Sigmoid colon (tissue), 7 donors: ENCODE data around the gene CABYR. TPM values are rescaled to one million over a fixed set of nuclear protein-coding genes. Genes with fewer than 3 reads are reported as not detected.

Experiments
- DNase-seq: peaks from one replicate; pipeline ENCODE4 v3.0.0-alpha.2; 2019
- H3K27ac ChIP-seq, 4 donors: fragments of 200-600 bp; sonication (generic); one replicate each; pipeline ENCODE4 v1.5.1; 2016 to 2019; ENCODE audit warnings: mild to moderate bottlenecking in 1 of 4
- H3K27me3 ChIP-seq, 3 donors: fragments of 200-600 bp; sonication (generic); one replicate each; pipeline ENCODE4 v1.5.1; 2019; ENCODE audit warnings: mild to moderate bottlenecking in 1 of 3
- H3K36me3 ChIP-seq, 4 donors: fragments of 200-600 bp; sonication (generic); one replicate each; pipeline ENCODE4 v1.5.1; 2016 to 2019
- H3K4me1 ChIP-seq, 4 donors: fragments of 200-600 bp; sonication (generic); one replicate each; pipeline ENCODE4 v1.5.1; 2017 to 2019
- H3K4me3 ChIP-seq, 4 donors: fragments of 200-600 bp; sonication (generic); one replicate each; pipeline ENCODE4 v1.5.1; 2017 to 2019; ENCODE audit warnings: mild to moderate bottlenecking in 2 of 4, moderate library complexity in 1 of 4
- H3K9me3 ChIP-seq, 4 donors: fragments of 200-600 bp in 3 of 4; sonication (generic) in 3 of 4; one replicate each; pipeline versions ENCODE4 v1.5.1 to v1.6.1; 2013 to 2019
- CTCF ChIP-seq, 4 experiments: fragments of 450-650 bp in 3 of 4; fragments of 200-600 bp in 1 of 4; IDR thresholded peaks; one replicate each; pipeline ENCODE4 v1.5.1; 2016 to 2019; ENCODE audit warnings: antibody characterized with exemption in 4 of 4, mild to moderate bottlenecking in 3 of 4, moderate library complexity in 2 of 4
- EP300 ChIP-seq, 4 donors: sonication (generic); formaldehyde crosslinking; IDR thresholded peaks; one replicate each; pipeline ENCODE4 v1.6.1; 2017; ENCODE audit warnings: antibody characterized with exemption in 4 of 4
- POLR2A ChIP-seq, 2 donors: fragments of 450-650 bp; IDR thresholded peaks; one replicate each; pipeline ENCODE4 v1.6.1; 2016; ENCODE audit warnings: antibody characterized with exemption in 2 of 2, mild to moderate bottlenecking in 2 of 2, moderate library complexity in 2 of 2
- POLR2AphosphoS5 ChIP-seq, 4 donors: sonication (generic); formaldehyde crosslinking; IDR thresholded peaks; one replicate each; pipeline ENCODE4 v1.6.1; 2017; ENCODE audit warnings: antibody characterized with exemption in 4 of 4
- WGBS, 2 donors: extraction: QIAGEN DNeasy Blood & Tissue Kit; methylation state at CpG; one replicate each; pipeline ENCODE4 v1.1.7; 2013; 5-methylcytosine and 5-hydroxymethylcytosine counted together
- intact Hi-C: fragments of 100-400 bp; cut with DNase I; formaldehyde crosslinking; loops from one replicate; pipeline ENCODE4 v1.15.1; 2023
- polyA plus RNA-seq, 3 donors: library from polyadenylated mRNA; stranded (reverse); fragments of 200-250 nt; gene quantifications; one replicate each; pipeline ENCODE4 v1.2.3, GENCODE V29; 2013
- total RNA-seq, 4 donors: library from RNA; depleted of rRNA; stranded (reverse); fragments of >200 nt; gene quantifications; one replicate each; pipeline ENCODE4 v1.1.0, GENCODE V29; 2016
- donor health status: healthy with polysubstance abuse.
- donor health status: Bipolar disorder and iron deficiency.
- donor health status: healthy.

Gene CABYR
- total and polyA plus RNA-seq, 7 donors, result 0.83 to 1.3 (median 1.1) TPM; not detected in 2

GRCh38 chr18:24195296-24196053 is 56.6 kb downstream of the CABYR start:
- no peak for DNase-seq
- no peak for TF ChIP-seq POLR2AphosphoS5 (IDR thresholded peaks at IDR 0.05)
- no peak for TF ChIP-seq CTCF (IDR thresholded peaks at IDR 0.05)
- no peak for TF ChIP-seq POLR2A (IDR thresholded peaks at IDR 0.05)
- TF ChIP-seq EP300 (IDR thresholded peaks at IDR 0.05), result no peak
- intact Hi-C loops, result no loop called here

GRCh38 chr18:24196764-24197163 is 57.9 kb downstream of the CABYR start:
- Histone ChIP-seq H3K4me3 (no peak overlapping the region), H3K36me3 (peaks cover 0 to 12% (median 0%) of the 10 kb centered on the region in 4 donors), H3K27ac (no peak overlapping the region), H3K27me3 (no peaks in the 10 kb centered on the region), H3K9me3 (no peaks in the 10 kb centered on the region), H3K4me1 (peaks cover 0 to 33% (median 17%) of the 10 kb centered on the region in 4 donors)
- 93 to 96% methylated on average over 4 of the region's 4 CpGs for WGBS, 2 donors
- DNase-seq, result no peak
- intact Hi-C loops, result no loop called here
- TF ChIP-seq POLR2AphosphoS5 (IDR thresholded peaks at IDR 0.05) (no peak), CTCF (IDR thresholded peaks at IDR 0.05) (no peak), POLR2A (IDR thresholded peaks at IDR 0.05) (no peak), EP300 (IDR thresholded peaks at IDR 0.05) (no peak)

More at GRCh38 chr18:24195296-24196053, 56.6 kb downstream of the CABYR start:
- Histone ChIP-seq H3K27me3 (no peaks in the 10 kb centered on the region), H3K4me3 (no peak overlapping the region), H3K9me3 (no peaks in the 10 kb centered on the region), H3K4me1 (peaks cover 0 to 21% (median 6%) of the 10 kb centered on the region in 4 donors), H3K27ac (no peak overlapping the region), H3K36me3 (peaks cover 0 to 12% (median 0%) of the 10 kb centered on the region in 4 donors)
- 59 to 78% methylated on average over 9 of the region's 9 CpGs for WGBS, 2 donors

- 85 to 89% methylated on average over 1 of the region's 1 CpG for WGBS, 2 donors
- TF ChIP-seq CTCF (IDR thresholded peaks at IDR 0.05), result no peak
- no peak for TF ChIP-seq POLR2A (IDR thresholded peaks at IDR 0.05)
- TF ChIP-seq POLR2AphosphoS5 (IDR thresholded peaks at IDR 0.05), result no peak
- no peak for TF ChIP-seq EP300 (IDR thresholded peaks at IDR 0.05)
- Histone ChIP-seq H3K27me3 (no peaks in the 10 kb centered on the region), H3K4me3 (no peak overlapping the region), H3K4me1 (peaks cover 0 to 39% (median 23%) of the 10 kb centered on the region in 4 donors), H3K27ac (no peak overlapping the region), H3K9me3 (no peaks in the 10 kb centered on the region), H3K36me3 (peaks cover 0 to 12% (median 0%) of the 10 kb centered on the region in 4 donors)
- intact Hi-C loops, result no loop called here
- no peak for DNase-seq
Measured at GRCh38 chr18:24197412-24197811, 58.5 kb downstream of the CABYR start.

- H3K36me3 ChIP-seq, result peaks cover 0 to 9% (median 0%) of the 10 kb centered on the region in 4 donors
- no peak overlapping the region for H3K4me3 ChIP-seq
- 84 to 92% methylated on average over 9 of the region's 9 CpGs for WGBS, 2 donors
- H3K27me3 ChIP-seq, result no peaks in the 10 kb centered on the region
- H3K4me1 ChIP-seq, result peaks cover 0 to 40% (median 28%) of the 10 kb centered on the region in 4 donors
- no peaks in the 10 kb centered on the region for H3K9me3 ChIP-seq
- TF ChIP-seq POLR2A (IDR thresholded peaks at IDR 0.05) (no peak), EP300 (IDR thresholded peaks at IDR 0.05) (no peak), CTCF (IDR thresholded peaks at IDR 0.05) (no peak), POLR2AphosphoS5 (IDR thresholded peaks at IDR 0.05) (no peak)
- H3K27ac ChIP-seq, result no peak overlapping the region
- no peak for DNase-seq
- intact Hi-C loops, result no loop called here
Measured at GRCh38 chr18:24198461-24198860, 59.6 kb downstream of the CABYR start.
